Liver (tissue), 9 donors: ENCODE results near the gene ISCA2. TPM values are rescaled to one million over a fixed set of nuclear protein-coding genes. Genes with fewer than 3 reads are reported as not detected.
A peak's percentile ranks its signal among the peaks of the same experiment; 100 is the strongest.

Experiments used
- DNase-seq: peaks from one replicate; pipeline ENCODE4 v3.0.0-alpha.2; 2017; ENCODE audit warnings: low spot score
- H3K27ac ChIP-seq, 2 donors: one replicate each; pipeline ENCODE4 v1.7.0; 2013; ENCODE audit warnings: inconsistent platforms in 2 of 2, low read length in 2 of 2, control low read depth in 1 of 2, low read depth in 1 of 2, mild to moderate bottlenecking in 1 of 2
- H3K27me3 ChIP-seq, 4 donors: one replicate each; pipeline versions ENCODE4 v1.6.1 to v1.7.0; 2013; ENCODE audit warnings: low read length in 3 of 4, inconsistent platforms in 1 of 4, mild to moderate bottlenecking in 1 of 4, moderate library complexity in 1 of 4; ENCODE audit not compliant: control insufficient read depth in 4 of 4, insufficient read depth in 4 of 4
- H3K36me3 ChIP-seq, 4 donors: one replicate each; pipeline versions ENCODE4 v1.6.1 to v1.7.0; 2013; ENCODE audit warnings: low read length in 3 of 4, mild to moderate bottlenecking in 3 of 4, low read depth in 1 of 4, moderate library complexity in 1 of 4; ENCODE audit not compliant: control insufficient read depth in 4 of 4, insufficient read depth in 3 of 4
- H3K4me1 ChIP-seq, 4 donors: one replicate each; pipeline versions ENCODE4 v1.6.1 to v1.7.0; 2013; ENCODE audit warnings: low read length in 3 of 4, mild to moderate bottlenecking in 3 of 4, moderate library complexity in 1 of 4; ENCODE audit not compliant: control insufficient read depth in 4 of 4, insufficient read depth in 4 of 4
- H3K4me3 ChIP-seq, 3 donors: one replicate each; pipeline versions ENCODE4 v1.6.1 to v1.7.0; 2013; ENCODE audit warnings: low read length in 3 of 3, control low read depth in 1 of 3, low read depth in 1 of 3, mild to moderate bottlenecking in 1 of 3
- H3K9ac ChIP-seq, 2 donors: one replicate each; pipeline ENCODE4 v1.7.0; 2013; ENCODE audit warnings: low read length in 2 of 2, mild to moderate bottlenecking in 2 of 2, moderate library complexity in 2 of 2, control low read depth in 1 of 2, low read depth in 1 of 2
- H3K9me3 ChIP-seq, 4 donors: one replicate each; pipeline versions ENCODE4 v1.6.1 to v1.7.0; 2013; ENCODE audit warnings: low read length in 3 of 4; ENCODE audit not compliant: control insufficient read depth in 4 of 4
- FOXA1 ChIP-seq: IDR thresholded peaks from 2 replicates; pipeline ENCODE4 v1.6.1; 2016; ENCODE audit warnings: antibody characterized with exemption
- FOXA2 ChIP-seq: IDR thresholded peaks from 2 replicates; pipeline ENCODE4 v1.6.1; 2016; ENCODE audit warnings: antibody characterized with exemption
- GABPA ChIP-seq, 2 donors: IDR thresholded peaks in 1 of 2; conservative IDR thresholded peaks in 1 of 2; 2 replicates each; pipeline ENCODE4 v1.6.1; 2016; ENCODE audit warnings: antibody characterized with exemption in 2 of 2, mild to moderate bottlenecking in 1 of 2, moderate library complexity in 1 of 2
- HNF4G ChIP-seq: IDR thresholded peaks from 2 replicates; pipeline ENCODE4 v1.6.1; 2016; ENCODE audit warnings: antibody characterized with exemption
- JUND ChIP-seq, 2 donors: IDR thresholded peaks; 2 replicates each; pipeline ENCODE4 v1.6.1; 2016; ENCODE audit warnings: antibody characterized with exemption in 2 of 2
- NR2F2 ChIP-seq: IDR thresholded peaks from 2 replicates; pipeline ENCODE4 v1.6.1; 2016; ENCODE audit warnings: antibody characterized with exemption
- RAD21 ChIP-seq, 2 donors: IDR thresholded peaks; 2 replicates each; pipeline ENCODE4 v1.6.1; 2016; ENCODE audit warnings: antibody characterized with exemption in 2 of 2, mild to moderate bottlenecking in 2 of 2
- RXRA ChIP-seq, 2 donors: IDR thresholded peaks; 2 replicates each; pipeline ENCODE4 v1.6.1; 2017 to 2018; ENCODE audit warnings: antibody characterized with exemption in 2 of 2, mild to moderate bottlenecking in 1 of 2
- SP1 ChIP-seq: IDR thresholded peaks from 2 replicates; pipeline ENCODE4 v1.6.1; 2018; ENCODE audit warnings: antibody characterized with exemption, mild to moderate bottlenecking
- TAF1 ChIP-seq: conservative IDR thresholded peaks from 2 replicates; pipeline ENCODE4 v1.6.1; 2016; ENCODE audit warnings: antibody characterized with exemption, mild to moderate bottlenecking
- YY1 ChIP-seq: IDR thresholded peaks from 2 replicates; pipeline ENCODE4 v1.6.1; 2016; ENCODE audit warnings: antibody characterized with exemption, mild to moderate bottlenecking
- WGBS: extraction: QIAGEN DNeasy Blood & Tissue Kit; methylation state at CpG from one replicate; pipeline ENCODE4 v1.1.7; 2013; 5-methylcytosine and 5-hydroxymethylcytosine counted together
- polyA plus RNA-seq, 2 donors: library from polyadenylated mRNA; stranded (reverse) in 1 of 2; unstranded in 1 of 2; fragments of 200-250 nt in 1 of 2; fragments of >200 nt in 1 of 2; fragmentation: Nextera tagmentation in 1 of 2; extraction: Ambion mirVana in 1 of 2; gene quantifications; one replicate each; pipeline versions ENCODE4 v1.2.1 to v1.2.3, GENCODE V29; 2013 to 2015
- total RNA-seq, 2 donors: library from RNA; depleted of rRNA; stranded (reverse); fragments of >200 nt; gene quantifications; one replicate each; pipeline ENCODE4 v1.2.3, GENCODE V29; 2014
- TF ChIP-seq, protein P1 (sequence below): fragments of 150-350 bp; IDR thresholded peaks from 2 replicates; pipeline ENCODE4 v1.5.1; 2017; ENCODE audit warnings: improper control_type of control experiment, low read depth, low read length; ENCODE audit not compliant: missing input control
- TF ChIP-seq, protein P2 (sequence below): IDR thresholded peaks from 2 replicates; pipeline ENCODE4 v1.6.1; 2016; ENCODE audit warnings: antibody characterized with exemption, mild to moderate bottlenecking
- TF ChIP-seq, protein P3 (sequence below): IDR thresholded peaks from 2 replicates; pipeline ENCODE4 v1.6.1; 2016; ENCODE audit warnings: antibody characterized with exemption
- TF ChIP-seq, protein P4 (sequence below): IDR thresholded peaks from 2 replicates; pipeline ENCODE4 v1.6.1; 2016; ENCODE audit warnings: antibody characterized with exemption
- donor health status: healthy.
- donor health status: healthy.
- donor health status: healthy.
- donor health status: healthy.
- donor health status: healthy.

The ISCA2 gene
- total and polyA plus RNA-seq, 4 donors, result 7.1 to 35.3 (median 15.8) TPM

DNA sequence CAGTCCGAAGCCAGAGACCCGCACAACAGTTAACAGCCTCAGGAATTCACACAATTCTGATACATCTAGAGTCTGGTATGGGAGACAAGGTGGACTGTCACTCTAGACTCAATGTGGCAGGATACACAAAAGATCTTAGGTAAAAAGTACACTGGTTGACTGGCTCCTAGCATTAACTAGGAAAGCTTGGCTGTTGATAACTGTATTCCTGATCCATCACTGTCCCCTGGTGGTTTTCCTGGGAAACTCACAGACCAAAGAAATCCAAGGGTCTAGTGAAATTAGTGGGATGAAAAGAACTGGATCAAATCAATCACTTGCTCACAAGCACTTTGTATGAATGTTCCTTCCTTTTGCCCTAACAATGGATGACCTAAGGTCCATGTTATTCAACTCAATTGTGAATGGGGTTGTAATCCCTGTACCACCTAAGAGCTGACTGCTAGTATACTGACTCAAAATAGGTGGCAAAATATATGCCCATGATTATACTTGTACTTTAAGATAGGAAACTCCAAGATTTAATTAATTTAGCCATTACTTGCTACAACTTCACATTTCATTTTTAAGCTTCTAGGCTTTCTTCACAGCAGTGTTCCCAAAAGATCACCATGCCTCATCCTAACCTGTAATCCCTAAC lies 14.4 kb upstream of the ISCA2 start:
- Histone ChIP-seq H3K36me3 (peaks cover 7 to 32% (median 19%) of the 10 kb centered on the region in 4 donors), H3K4me1 (no peaks in the 10 kb centered on the region), H3K4me3 (no peak overlapping the region), H3K9ac (no peak overlapping the region), H3K27me3 (no peaks in the 10 kb centered on the region), H3K9me3 (no peaks in the 10 kb centered on the region), H3K27ac (no peak overlapping the region)
- TF ChIP-seq YY1, result no peak
- TF ChIP-seq, protein P1, sequence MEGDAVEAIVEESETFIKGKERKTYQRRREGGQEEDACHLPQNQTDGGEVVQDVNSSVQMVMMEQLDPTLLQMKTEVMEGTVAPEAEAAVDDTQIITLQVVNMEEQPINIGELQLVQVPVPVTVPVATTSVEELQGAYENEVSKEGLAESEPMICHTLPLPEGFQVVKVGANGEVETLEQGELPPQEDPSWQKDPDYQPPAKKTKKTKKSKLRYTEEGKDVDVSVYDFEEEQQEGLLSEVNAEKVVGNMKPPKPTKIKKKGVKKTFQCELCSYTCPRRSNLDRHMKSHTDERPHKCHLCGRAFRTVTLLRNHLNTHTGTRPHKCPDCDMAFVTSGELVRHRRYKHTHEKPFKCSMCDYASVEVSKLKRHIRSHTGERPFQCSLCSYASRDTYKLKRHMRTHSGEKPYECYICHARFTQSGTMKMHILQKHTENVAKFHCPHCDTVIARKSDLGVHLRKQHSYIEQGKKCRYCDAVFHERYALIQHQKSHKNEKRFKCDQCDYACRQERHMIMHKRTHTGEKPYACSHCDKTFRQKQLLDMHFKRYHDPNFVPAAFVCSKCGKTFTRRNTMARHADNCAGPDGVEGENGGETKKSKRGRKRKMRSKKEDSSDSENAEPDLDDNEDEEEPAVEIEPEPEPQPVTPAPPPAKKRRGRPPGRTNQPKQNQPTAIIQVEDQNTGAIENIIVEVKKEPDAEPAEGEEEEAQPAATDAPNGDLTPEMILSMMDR, result peak; percentile 70
- no peak for TF ChIP-seq FOXA2
- TF ChIP-seq RAD21 (IDR thresholded peaks at IDR 0.05), result peak; percentile 89 to 91
- TF ChIP-seq, protein P2, sequence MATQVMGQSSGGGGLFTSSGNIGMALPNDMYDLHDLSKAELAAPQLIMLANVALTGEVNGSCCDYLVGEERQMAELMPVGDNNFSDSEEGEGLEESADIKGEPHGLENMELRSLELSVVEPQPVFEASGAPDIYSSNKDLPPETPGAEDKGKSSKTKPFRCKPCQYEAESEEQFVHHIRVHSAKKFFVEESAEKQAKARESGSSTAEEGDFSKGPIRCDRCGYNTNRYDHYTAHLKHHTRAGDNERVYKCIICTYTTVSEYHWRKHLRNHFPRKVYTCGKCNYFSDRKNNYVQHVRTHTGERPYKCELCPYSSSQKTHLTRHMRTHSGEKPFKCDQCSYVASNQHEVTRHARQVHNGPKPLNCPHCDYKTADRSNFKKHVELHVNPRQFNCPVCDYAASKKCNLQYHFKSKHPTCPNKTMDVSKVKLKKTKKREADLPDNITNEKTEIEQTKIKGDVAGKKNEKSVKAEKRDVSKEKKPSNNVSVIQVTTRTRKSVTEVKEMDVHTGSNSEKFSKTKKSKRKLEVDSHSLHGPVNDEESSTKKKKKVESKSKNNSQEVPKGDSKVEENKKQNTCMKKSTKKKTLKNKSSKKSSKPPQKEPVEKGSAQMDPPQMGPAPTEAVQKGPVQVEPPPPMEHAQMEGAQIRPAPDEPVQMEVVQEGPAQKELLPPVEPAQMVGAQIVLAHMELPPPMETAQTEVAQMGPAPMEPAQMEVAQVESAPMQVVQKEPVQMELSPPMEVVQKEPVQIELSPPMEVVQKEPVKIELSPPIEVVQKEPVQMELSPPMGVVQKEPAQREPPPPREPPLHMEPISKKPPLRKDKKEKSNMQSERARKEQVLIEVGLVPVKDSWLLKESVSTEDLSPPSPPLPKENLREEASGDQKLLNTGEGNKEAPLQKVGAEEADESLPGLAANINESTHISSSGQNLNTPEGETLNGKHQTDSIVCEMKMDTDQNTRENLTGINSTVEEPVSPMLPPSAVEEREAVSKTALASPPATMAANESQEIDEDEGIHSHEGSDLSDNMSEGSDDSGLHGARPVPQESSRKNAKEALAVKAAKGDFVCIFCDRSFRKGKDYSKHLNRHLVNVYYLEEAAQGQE, result no peak
- no peak for DNase-seq
- WGBS, result 97% methylated on average over 2 of the region's 2 CpGs

DNA sequence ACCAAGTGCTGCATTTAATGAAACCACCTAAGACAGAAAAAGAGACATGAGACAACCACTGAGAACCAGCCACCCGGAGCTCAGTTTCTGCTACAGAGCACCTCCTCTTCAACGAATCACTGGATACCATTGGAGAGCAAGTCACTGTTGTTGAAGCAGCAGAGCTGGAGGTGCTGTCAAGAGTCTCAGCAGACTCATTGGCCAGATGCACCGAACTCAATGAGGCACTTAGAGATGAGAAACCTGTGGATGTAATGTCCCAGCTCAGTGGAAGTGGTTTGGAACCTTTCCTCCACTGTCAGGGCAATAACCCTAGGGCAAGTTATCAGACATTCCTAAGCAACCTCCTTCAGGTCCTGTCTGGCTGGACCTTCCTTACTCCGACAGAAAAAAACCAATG lies 13.5 kb upstream of the ISCA2 start:
- no peaks in the 10 kb centered on the region for H3K27me3 ChIP-seq
- H3K4me1 ChIP-seq, result no peaks in the 10 kb centered on the region
- 91% methylated on average over 4 of the region's 4 CpGs for WGBS
- no peak overlapping the region for H3K27ac ChIP-seq
- DNase-seq, result no peak
- TF ChIP-seq TAF1 (no peak), RXRA (IDR thresholded peaks at IDR 0.05) (no peak), HNF4G (no peak), SP1 (no peak), GABPA (IDR thresholded peaks at IDR 0.05 in 1 of 2, conservative IDR thresholded peaks at IDR 0.05 in 1 of 2) (no peak), RAD21 (IDR thresholded peaks at IDR 0.05) (no peak), FOXA2 (no peak), FOXA1 (no peak), NR2F2 (no peak), JUND (IDR thresholded peaks at IDR 0.05) (no peak)
- TF ChIP-seq, protein P2, result no peak
- TF ChIP-seq, protein P3, sequence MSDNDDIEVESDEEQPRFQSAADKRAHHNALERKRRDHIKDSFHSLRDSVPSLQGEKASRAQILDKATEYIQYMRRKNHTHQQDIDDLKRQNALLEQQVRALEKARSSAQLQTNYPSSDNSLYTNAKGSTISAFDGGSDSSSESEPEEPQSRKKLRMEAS, result no peak
- TF ChIP-seq, protein P1, result no peak
- TF ChIP-seq, protein P4, sequence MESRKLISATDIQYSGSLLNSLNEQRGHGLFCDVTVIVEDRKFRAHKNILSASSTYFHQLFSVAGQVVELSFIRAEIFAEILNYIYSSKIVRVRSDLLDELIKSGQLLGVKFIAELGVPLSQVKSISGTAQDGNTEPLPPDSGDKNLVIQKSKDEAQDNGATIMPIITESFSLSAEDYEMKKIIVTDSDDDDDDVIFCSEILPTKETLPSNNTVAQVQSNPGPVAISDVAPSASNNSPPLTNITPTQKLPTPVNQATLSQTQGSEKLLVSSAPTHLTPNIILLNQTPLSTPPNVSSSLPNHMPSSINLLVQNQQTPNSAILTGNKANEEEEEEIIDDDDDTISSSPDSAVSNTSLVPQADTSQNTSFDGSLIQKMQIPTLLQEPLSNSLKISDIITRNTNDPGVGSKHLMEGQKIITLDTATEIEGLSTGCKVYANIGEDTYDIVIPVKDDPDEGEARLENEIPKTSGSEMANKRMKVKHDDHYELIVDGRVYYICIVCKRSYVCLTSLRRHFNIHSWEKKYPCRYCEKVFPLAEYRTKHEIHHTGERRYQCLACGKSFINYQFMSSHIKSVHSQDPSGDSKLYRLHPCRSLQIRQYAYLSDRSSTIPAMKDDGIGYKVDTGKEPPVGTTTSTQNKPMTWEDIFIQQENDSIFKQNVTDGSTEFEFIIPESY, result no peak
- H3K9me3 ChIP-seq, result no peaks in the 10 kb centered on the region
- H3K36me3 ChIP-seq, result peaks cover 7 to 30% (median 19%) of the 10 kb centered on the region in 4 donors
- H3K9ac ChIP-seq, result no peak overlapping the region
- no peak overlapping the region for H3K4me3 ChIP-seq
